OCI-LY1 (cell line): ENCODE data around the gene CD81.

ENCODE experiments used
- CTCF ChIP-seq: fragments of 200-600 bp; sonication (generic), shearing (Covaris generic); IDR thresholded peaks from 2 replicates; pipeline ENCODE4 v1.5.1; 2017; ENCODE audit warnings: mild to moderate bottlenecking, antibody characterized with exemption, low read length, moderate library complexity, mixed read lengths
- EZH2 ChIP-seq: fragments of 200-600 bp; sonication (generic), shearing (Covaris generic); IDR thresholded peaks from 2 replicates; pipeline ENCODE4 v1.8.0; 2017; ENCODE audit warnings: borderline replicate concordance, mixed run types, mild to moderate bottlenecking, antibody characterized with exemption, low read length, moderate library complexity, mixed read lengths

- TF ChIP-seq CTCF (no peak), EZH2 (no peak)
Measured at GRCh38 chr11:2375341-2375853, 1.7 kb upstream of the CD81 start.
